K562 (cell line): ENCODE data around the gene CDK11B. TPM values are rescaled to one million over a fixed set of nuclear protein-coding genes. Genes with fewer than 3 reads are reported as not detected.
A peak's percentile ranks its signal among the peaks of the same experiment; 100 is the strongest.
"Not testable (repeated sequence)": the region's sequence is repeated elsewhere in the genome, so short reads cannot be mapped to it uniquely, and the experiment has no call there.

ENCODE experiments used
- ATAC-seq: fragments of 200-7000 bp; cut with Tn5 transposase; 3 replicates; pipeline ENCODE4 v1.9.1; 2020; ENCODE audit warnings: moderate library complexity
- BruUV-seq: library from RNA; stranded (reverse); fragments of 400-500 nt; replicated peaks from 2 replicates; lab custom pipeline; 2021; lab: Mats Ljungman, UMichigan
- CTCF ChIA-PET: fragments of 300-600 bp; formaldehyde crosslinking; extraction: SDS; loops from one replicate; lab custom pipeline; 2021; ENCODE audit warnings: low intra/inter-chr PET ratio; lab: Yijun Ruan, JAX
- POLR2A ChIA-PET: fragments of 300-600, 350-650 bp; sonication (Branson Sonifier 250); formaldehyde crosslinking; extraction: SDS; loops from one replicate; lab custom pipeline; 2021; ENCODE audit warnings: antibody characterized with exemption, inconsistent platforms; lab: Yijun Ruan, JAX
- DNase-seq, 4 experiments: peaks; one replicate each; pipeline versions ENCODE4 v3.0.0 to v3.0.0-alpha.2; 2011 to 2018; ENCODE audit warnings: low spot score in 3 of 4, mixed read lengths in 3 of 4; ENCODE audit errors: extremely low read depth in 1 of 4
- FAIRE-seq: peaks from 2 replicates; lab custom pipeline; 2011; peaks lifted over from hg19 to GRCh38; lab: Jason Lieb, UNC
- H2AFZ ChIP-seq: 2 replicates; pipeline ENCODE4 v1.6.0; 2011; ENCODE audit warnings: low read depth, low read length, control low read depth, inconsistent platforms
- H3K27ac ChIP-seq: fragments of 200-600 bp; 3 replicates; pipeline ENCODE4 v1.8.0; 2011; ENCODE audit warnings: low read depth, mild to moderate bottlenecking, control low read depth, inconsistent platforms, low read length, moderate library complexity, mixed read lengths; ENCODE audit errors: extremely low read depth
- H3K27me3 ChIP-seq, 2 experiments: fragments of 300-600 bp in 1 of 2; 2 replicates in 1 of 2; 3 replicates in 1 of 2; pipeline versions ENCODE4 v1.6.0 to v1.8.0; 2011; ENCODE audit warnings: inconsistent platforms in 2 of 2, low read length in 2 of 2, mild to moderate bottlenecking in 1 of 2, mixed read lengths in 1 of 2, moderate library complexity in 1 of 2; ENCODE audit not compliant: control insufficient read depth in 2 of 2, insufficient read depth in 2 of 2
- H3K36me3 ChIP-seq: fragments of 300-600 bp; 3 replicates; pipeline ENCODE4 v1.8.0; 2011; ENCODE audit warnings: mild to moderate bottlenecking, low read length, inconsistent platforms; ENCODE audit not compliant: control insufficient read depth, insufficient read depth
- H3K4me1 ChIP-seq, 2 experiments: fragments of 200-600 bp in 1 of 2; replicated peaks in 1 of 2; 2 replicates in 1 of 2; 3 replicates in 1 of 2; pipeline versions ENCODE4 v1.5.1 to v1.8.0; 2011; ENCODE audit warnings: inconsistent platforms in 2 of 2, low read length in 2 of 2, mild to moderate bottlenecking in 1 of 2, mixed read lengths in 1 of 2, moderate library complexity in 1 of 2; ENCODE audit not compliant: control insufficient read depth in 2 of 2, insufficient read depth in 2 of 2
- H3K4me2 ChIP-seq: 2 replicates; pipeline ENCODE4 v1.6.1; 2011; ENCODE audit warnings: low read length, control low read depth, inconsistent platforms, mixed read lengths; ENCODE audit not compliant: insufficient read depth
- H3K4me3 ChIP-seq: fragments of 200-600 bp; sonication (generic), shearing (Covaris generic); 2 replicates; pipeline ENCODE4 v1.5.1; 2016; ENCODE audit warnings: control low read depth, inconsistent platforms
- H3K79me2 ChIP-seq: fragments of 200-600 bp; 3 replicates; pipeline ENCODE4 v1.8.0; 2011; ENCODE audit warnings: low read length, inconsistent platforms; ENCODE audit not compliant: control insufficient read depth, insufficient read depth
- H3K9ac ChIP-seq, 2 experiments: 2 replicates each; pipeline versions ENCODE4 v1.6.0 to v1.6.1; 2011; ENCODE audit warnings: low read depth in 2 of 2, low read length in 2 of 2, control low read depth in 1 of 2, inconsistent platforms in 1 of 2, mild to moderate bottlenecking in 1 of 2, mixed read lengths in 1 of 2; ENCODE audit not compliant: insufficient read depth in 1 of 2
- H3K9me1 ChIP-seq: one replicate; pipeline ENCODE4 v1.6.0; 2011; ENCODE audit warnings: inconsistent platforms, mild to moderate bottlenecking, low read length, moderate library complexity; ENCODE audit not compliant: control insufficient read depth, insufficient read depth
- H3K9me3 ChIP-seq: replicated peaks from 2 replicates; pipeline ENCODE4 v1.5.1; 2011; ENCODE audit warnings: low read depth, low read length, inconsistent platforms; ENCODE audit not compliant: control insufficient read depth, insufficient read depth
- H4K20me1 ChIP-seq: replicated peaks from 2 replicates; pipeline ENCODE4 v1.6.1; 2011; ENCODE audit warnings: low read length, inconsistent platforms, mixed read lengths; ENCODE audit not compliant: control insufficient read depth, insufficient read depth
- ASH1L ChIP-seq: fragments of 450-650 bp; IDR thresholded peaks from 2 replicates; pipeline ENCODE4 v1.6.1; 2018; ENCODE audit warnings: borderline replicate concordance, mild to moderate bottlenecking, low read depth; ENCODE audit not compliant: partially characterized antibody
- BHLHE40 ChIP-seq: IDR thresholded peaks from 2 replicates; pipeline ENCODE4 v1.6.1; 2011; ENCODE audit warnings: low read length, improper control_type of control experiment
- FIP1L1 ChIP-seq: fragments of 200-400 bp; formaldehyde crosslinking; IDR thresholded peaks from 2 replicates; pipeline ENCODE4 v1.6.1; 2018; ENCODE audit warnings: mild to moderate bottlenecking, low read depth, low read length; ENCODE audit not compliant: poor library complexity, severe bottlenecking
- GABPA ChIP-seq: fragments of 200-800 bp; sonication (Bioruptor generic); conservative IDR thresholded peaks from 2 replicates; pipeline ENCODE4 v1.6.1; 2016; ENCODE audit warnings: low read depth, missing genetic modification characterization, missing compliant biosample characterization
- HCFC1 ChIP-seq: IDR thresholded peaks from 2 replicates; pipeline ENCODE4 v1.6.1; 2012; ENCODE audit warnings: low read depth, low read length, improper control_type of control experiment
- HNRNPLL ChIP-seq: fragments of 200-400 bp; formaldehyde crosslinking; IDR thresholded peaks from 2 replicates; pipeline ENCODE4 v1.6.1; 2017; ENCODE audit warnings: low read length, low read depth, mild to moderate bottlenecking; ENCODE audit not compliant: poor library complexity, severe bottlenecking
- NEUROD1 ChIP-seq: fragments of 150-350 bp; IDR thresholded peaks from 2 replicates; pipeline ENCODE4 v1.6.1; 2014; ENCODE audit warnings: borderline replicate concordance, low read length, low read depth; ENCODE audit not compliant: partially characterized antibody
- NONO ChIP-seq, 2 experiments: fragments of 200-400 bp in 1 of 2; fragments of 450-650 bp in 1 of 2; formaldehyde crosslinking in 1 of 2; IDR thresholded peaks; 2 replicates each; pipeline ENCODE4 v1.6.1; 2017; ENCODE audit warnings: low read depth in 2 of 2, mild to moderate bottlenecking in 2 of 2, moderate library complexity in 2 of 2, low read length in 1 of 2
- RNF2 ChIP-seq: sonication (generic); IDR thresholded peaks from 2 replicates; pipeline ENCODE4 v1.6.1; 2016
- SMAD4 ChIP-seq: fragments of 250-450 bp; sonication (Bioruptor Pico); conservative IDR thresholded peaks from 2 replicates; pipeline ENCODE4 v1.8.0; 2021; ENCODE audit warnings: inconsistent platforms, mild to moderate bottlenecking, moderate library complexity
- TFAP4 ChIP-seq: sonication (generic); formaldehyde crosslinking; IDR thresholded peaks from 2 replicates; pipeline ENCODE4 v1.8.0; 2022; ENCODE audit warnings: missing genetic modification reagents, mild to moderate bottlenecking, moderate library complexity, borderline replicate concordance
- WGBS: fragments of 100-300 bp; shearing (Covaris generic); methylation state at CpG from one replicate; pipeline ENCODE4 v1.1.6; 2016; ENCODE audit warnings: low coverage, mixed read lengths; ENCODE audit not compliant: insufficient coverage; ENCODE audit errors: missing lambda C conversion rate; 5-methylcytosine and 5-hydroxymethylcytosine counted together
- in situ Hi-C: fragments of 300-500 bp; cut with MboI; formaldehyde crosslinking; loops from 4 replicates; pipeline ENCODE4 v1.15.0; 2018; ENCODE audit warnings: inconsistent platforms, mixed read lengths
- intact Hi-C: fragments of 100-400 bp; cut with micrococcal nuclease; formaldehyde crosslinking; loops from 2 replicates; pipeline ENCODE4 v1.14.2; 2022
- polyA plus RNA-seq, 8 experiments: library from polyadenylated mRNA; depleted of rRNA in 4 of 8; stranded (reverse) in 5 of 8; unstranded in 3 of 8; fragments of >200 nt; fragmentation: Nextera tagmentation in 2 of 8; fragmentation: Illumina TruSeq in 1 of 8; extraction: Ambion mirVana in 2 of 8; extraction: Trizol in 1 of 8; gene quantifications; 2 replicates each; pipeline versions ENCODE4 v1.2.1 to v1.2.3, GENCODE V29; 2011 to 2014; ENCODE audit warnings: inconsistent platforms in 1 of 8, missing spikeins in 1 of 8
- total RNA-seq, 7 experiments: library from RNA; depleted of rRNA in 6 of 7; stranded (reverse); fragments of >200 nt in 6 of 7; fragmentation: Illumina TruSeq in 2 of 7; extraction: Trizol in 2 of 7; gene quantifications; 2 replicates each; pipeline versions ENCODE4 v1.2.1 to v1.2.3, GENCODE V29; 2011 to 2021; ENCODE audit warnings: low replicate concordance in 1 of 7
- TF ChIP-seq, protein P1 (sequence below), 2 experiments: fragments of 450-650 bp in 1 of 2; IDR thresholded peaks; 2 replicates each; pipeline ENCODE4 v1.6.1; 2011 to 2017; ENCODE audit warnings: low read depth in 2 of 2, antibody characterized with exemption in 1 of 2, borderline replicate concordance in 1 of 2, low read length in 1 of 2, mild to moderate bottlenecking in 1 of 2, mixed read lengths in 1 of 2; ENCODE audit not compliant: control insufficient read depth in 1 of 2
- TF ChIP-seq, protein P2 (sequence below), 2 experiments: IDR thresholded peaks; 2 replicates each; pipeline ENCODE4 v1.6.1; 2011; ENCODE audit warnings: borderline replicate concordance in 1 of 2, control low read depth in 1 of 2, low read depth in 1 of 2, low read length in 1 of 2, mild to moderate bottlenecking in 1 of 2, mixed read lengths in 1 of 2, moderate library complexity in 1 of 2; ENCODE audit not compliant: insufficient read depth in 1 of 2, insufficient read length in 1 of 2, poor library complexity in 1 of 2, severe bottlenecking in 1 of 2; ENCODE audit errors: extremely low read depth in 1 of 2

CDK11B gene
- total and polyA plus RNA-seq, 9 of the 15 experiments (the other 6 are each of a cell fraction or from before 2014, with no cell fraction given), result 2.8 to 52.2 (median 19.5) TPM

DNA sequence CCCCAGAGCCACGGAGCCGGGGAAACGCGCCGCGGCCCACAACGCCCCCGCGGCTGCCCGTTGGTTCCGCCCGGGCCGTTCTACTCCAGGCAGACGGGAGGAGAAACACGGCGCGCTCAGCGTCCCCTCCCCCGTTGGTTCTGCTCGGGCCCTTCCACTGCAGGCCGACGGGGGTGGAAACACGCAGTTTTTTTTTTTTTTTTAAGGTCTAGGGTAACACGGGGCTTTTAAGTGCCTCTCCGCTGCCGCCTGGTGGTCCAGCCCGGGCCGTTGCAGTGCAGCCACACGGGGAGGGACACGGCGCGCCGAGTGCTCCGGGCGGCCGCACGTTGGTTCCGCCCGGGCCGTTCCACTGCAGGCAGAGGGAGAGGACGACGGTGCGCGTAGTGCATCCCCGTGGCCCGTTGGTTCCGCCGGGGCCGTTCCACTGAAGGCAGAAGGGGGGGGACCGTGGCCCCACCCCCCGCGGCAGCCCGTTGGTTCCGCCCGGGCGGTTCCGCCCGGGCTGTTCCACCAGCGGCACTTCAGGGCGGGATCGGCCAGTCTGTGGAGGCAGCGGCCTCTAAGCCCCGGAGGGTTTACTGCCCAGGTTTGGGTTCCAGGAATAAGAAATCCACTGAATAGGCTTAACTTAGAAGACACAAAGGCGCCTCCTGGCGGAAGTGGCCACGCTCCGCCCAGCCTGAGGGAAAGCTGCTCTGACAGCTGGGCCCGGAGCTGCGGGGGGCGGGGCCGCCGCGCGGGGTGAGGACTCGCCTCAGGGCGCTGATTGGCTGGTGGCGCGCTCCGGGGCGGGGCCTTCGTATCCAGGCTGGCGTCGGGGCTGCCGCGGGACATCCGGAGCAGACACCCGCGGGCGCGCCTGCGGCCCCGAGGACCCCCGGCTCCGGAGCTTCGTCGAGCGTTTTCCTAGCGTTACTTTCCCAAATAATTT is 34.2 kb upstream of the CDK11B start, which contains the start of gene SLC35E2B:
Gene SLC35E2B (minus strand): TSS at position 82 of the 934 bp plus-strand sequence. CDS start 16,096 bp downstream, outside the sequence.
- Histone ChIP-seq H3K4me2 (peak within 1 kb of the TSS; percentile 63; the same call in 1 of the 2 replicates), H3K9ac (peak within 1 kb of the TSS; percentile 75 to 90; a peak in 3 of 4 replicates), H2AFZ (peak within 1 kb of the TSS; percentile 72; the same call in 1 of the 2 replicates), H3K4me1 (peaks cover 0 to 14% of the 10 kb centered on the region in 2 experiments; a peak in 2 of 5 replicates), H3K4me3 (peak within 1 kb of the TSS; percentile 55), H3K27ac (peak within 1 kb of the TSS; percentile 86)
- in situ Hi-C loops, H3K9me3 ChIP-seq, intact Hi-C loops, BruUV-seq, CTCF ChIA-PET, H3K27me3 ChIP-seq, H3K9me1 ChIP-seq, H3K79me2 ChIP-seq, H3K36me3 ChIP-seq, POLR2A ChIA-PET, H4K20me1 ChIP-seq: not testable (repeated sequence)
- ATAC-seq (peak; percentile 91), DNase-seq (peak; percentile 60 to 96 (median 66)), FAIRE-seq (peak; percentile 92)
- 0% methylated on average over 10 of the region's 98 CpGs for WGBS
- TF ChIP-seq, protein P1, sequence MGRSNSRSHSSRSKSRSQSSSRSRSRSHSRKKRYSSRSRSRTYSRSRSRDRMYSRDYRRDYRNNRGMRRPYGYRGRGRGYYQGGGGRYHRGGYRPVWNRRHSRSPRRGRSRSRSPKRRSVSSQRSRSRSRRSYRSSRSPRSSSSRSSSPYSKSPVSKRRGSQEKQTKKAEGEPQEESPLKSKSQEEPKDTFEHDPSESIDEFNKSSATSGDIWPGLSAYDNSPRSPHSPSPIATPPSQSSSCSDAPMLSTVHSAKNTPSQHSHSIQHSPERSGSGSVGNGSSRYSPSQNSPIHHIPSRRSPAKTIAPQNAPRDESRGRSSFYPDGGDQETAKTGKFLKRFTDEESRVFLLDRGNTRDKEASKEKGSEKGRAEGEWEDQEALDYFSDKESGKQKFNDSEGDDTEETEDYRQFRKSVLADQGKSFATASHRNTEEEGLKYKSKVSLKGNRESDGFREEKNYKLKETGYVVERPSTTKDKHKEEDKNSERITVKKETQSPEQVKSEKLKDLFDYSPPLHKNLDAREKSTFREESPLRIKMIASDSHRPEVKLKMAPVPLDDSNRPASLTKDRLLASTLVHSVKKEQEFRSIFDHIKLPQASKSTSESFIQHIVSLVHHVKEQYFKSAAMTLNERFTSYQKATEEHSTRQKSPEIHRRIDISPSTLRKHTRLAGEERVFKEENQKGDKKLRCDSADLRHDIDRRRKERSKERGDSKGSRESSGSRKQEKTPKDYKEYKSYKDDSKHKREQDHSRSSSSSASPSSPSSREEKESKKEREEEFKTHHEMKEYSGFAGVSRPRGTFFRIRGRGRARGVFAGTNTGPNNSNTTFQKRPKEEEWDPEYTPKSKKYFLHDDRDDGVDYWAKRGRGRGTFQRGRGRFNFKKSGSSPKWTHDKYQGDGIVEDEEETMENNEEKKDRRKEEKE (IDR thresholded peaks at IDR 0.05; ENCODE audit: borderline replicate concordance in 1 of 2, control insufficient read depth in 1 of 2, low read depth in 2 of 2, low read length in 1 of 2), result peak in 1 of 2 experiments; percentile 88; a peak in 2 of 4 replicates
- TF ChIP-seq TFAP4 (CRISPR knock-in tag) (peak; percentile 43; the same call in 1 of the 2 replicates), GABPA (peak; percentile 71), HCFC1 (0 out of 2 replicates have a peak, but pooled peaks have one; percentile 21), FIP1L1 (peak; percentile 26), NEUROD1 (peak; percentile 28), ASH1L (peak; percentile 41), HNRNPLL (peak; percentile 41), NONO (IDR thresholded peaks at IDR 0.05; ENCODE audit: low read depth in 2 of 2, low read length in 1 of 2) (peak in 1 of 2 experiments; percentile 98; a peak in 2 of 4 replicates), RNF2 (peak; percentile 46; the same call in 1 of the 2 replicates), BHLHE40 (peak; percentile 84), SMAD4 (CRISPR knock-in tag) (peak; percentile 74)
- TF ChIP-seq, protein P2, sequence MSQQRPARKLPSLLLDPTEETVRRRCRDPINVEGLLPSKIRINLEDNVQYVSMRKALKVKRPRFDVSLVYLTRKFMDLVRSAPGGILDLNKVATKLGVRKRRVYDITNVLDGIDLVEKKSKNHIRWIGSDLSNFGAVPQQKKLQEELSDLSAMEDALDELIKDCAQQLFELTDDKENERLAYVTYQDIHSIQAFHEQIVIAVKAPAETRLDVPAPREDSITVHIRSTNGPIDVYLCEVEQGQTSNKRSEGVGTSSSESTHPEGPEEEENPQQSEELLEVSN (IDR thresholded peaks at IDR 0.05; ENCODE audit: borderline replicate concordance in 1 of 2, extremely low read depth in 1 of 2, insufficient read depth in 1 of 2, insufficient read length in 1 of 2, low read depth in 1 of 2, low read length in 1 of 2, poor library complexity in 1 of 2, severe bottlenecking in 1 of 2), result peak in 1 of 2 experiments; percentile 22
